Measurements from ENCODE around the gene FAM171A1.
"Not testable (repeated sequence)": the region's sequence is repeated elsewhere in the genome, so short reads cannot be mapped to it uniquely, and the experiment has no call there.

The FAM171A1 gene

DNA sequence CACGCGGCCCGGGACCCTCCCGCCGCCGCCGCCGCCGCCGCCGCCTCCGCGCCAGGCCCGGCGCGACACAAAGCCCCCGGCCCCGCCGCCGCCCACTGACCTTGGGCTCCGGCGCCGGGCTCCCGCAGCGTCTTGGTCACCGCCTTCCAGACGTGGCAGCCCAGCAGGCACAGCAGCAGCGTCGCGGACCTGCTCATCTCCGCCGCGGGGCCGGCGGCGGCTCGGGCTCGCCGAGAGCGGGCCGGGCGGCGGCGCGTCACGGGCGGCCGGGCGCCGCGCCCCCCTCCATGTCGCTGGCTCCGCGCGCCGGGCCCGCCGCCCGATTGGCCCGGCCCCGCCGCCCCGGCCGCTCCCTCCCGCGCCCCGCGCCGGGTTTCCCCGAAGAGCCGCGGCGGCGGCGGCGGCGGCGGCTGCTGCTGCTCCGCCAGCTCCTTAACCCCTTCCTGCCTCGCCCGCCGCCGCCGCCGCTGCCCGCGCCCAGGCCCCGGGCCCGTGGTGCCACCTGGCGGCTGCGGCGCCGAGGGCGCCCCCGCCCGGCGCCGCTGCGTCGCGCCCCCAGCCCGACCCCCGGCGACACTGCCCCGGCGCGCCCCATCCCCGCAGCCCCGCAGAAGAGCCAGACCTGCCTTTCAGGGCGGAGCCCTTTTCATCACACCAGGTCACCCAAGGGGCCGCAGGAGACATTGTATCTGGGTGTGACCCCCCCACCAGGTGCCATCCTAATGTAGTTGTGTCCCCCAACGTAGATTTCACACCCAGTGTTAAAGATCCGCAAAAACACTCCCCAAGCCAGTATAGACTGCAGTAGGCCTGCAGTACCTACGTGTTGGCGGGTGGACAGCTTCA is at the start of gene FAM171A1:
Gene FAM171A1 (minus strand): TSS at position 434 of the 846 bp plus-strand sequence. CDS start 237 bp downstream, at position 197.
- peak; percentile 48 for DNase-seq

DNA sequence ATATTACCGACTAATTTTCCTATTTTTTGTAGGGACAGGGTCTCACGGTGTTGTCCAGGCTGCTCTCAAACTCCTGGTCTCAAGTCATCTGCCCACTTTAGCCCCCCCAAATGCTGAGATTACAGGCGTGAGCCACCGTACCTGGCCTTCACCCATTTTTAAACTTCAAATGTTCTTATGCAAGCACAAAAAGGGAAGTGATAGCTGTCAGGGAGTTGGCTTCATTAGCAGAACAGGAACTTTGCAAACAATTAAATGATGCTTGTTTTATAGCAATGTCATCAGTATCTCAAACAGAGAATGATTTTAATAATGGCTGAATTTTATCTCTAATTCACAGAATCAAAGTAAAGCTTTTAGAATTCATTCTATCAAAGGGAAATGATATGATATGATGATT is 49.8 kb upstream of the FAM171A1 start:
- DNase-seq: no peak

DNA sequence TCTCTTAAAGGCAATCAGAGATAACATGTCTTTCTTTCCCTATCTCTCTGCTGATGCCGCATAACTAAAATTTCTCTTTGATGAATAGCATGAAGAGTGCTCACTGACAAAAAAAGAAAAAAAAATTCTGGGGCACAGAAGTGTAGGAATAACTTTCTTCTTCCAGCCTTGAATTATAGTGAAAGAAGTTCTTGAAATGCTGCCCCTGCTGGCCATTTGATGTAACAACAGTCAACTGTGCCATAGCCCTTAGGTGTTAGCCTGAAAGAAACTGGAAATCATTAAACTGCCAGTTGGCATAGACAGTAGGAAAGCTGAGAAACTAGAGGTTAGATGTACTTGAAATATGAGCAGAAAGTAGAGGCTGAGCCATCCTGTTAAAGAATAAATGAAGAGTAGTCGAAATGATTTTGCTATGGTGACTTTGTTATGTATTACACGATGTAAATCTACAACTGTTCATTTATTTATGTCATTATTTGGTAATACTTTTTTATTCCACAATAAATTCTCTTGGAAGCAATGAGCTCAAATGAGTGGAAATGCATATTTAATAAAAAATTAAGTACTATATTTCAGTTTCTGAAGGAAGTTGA is 48.3 kb upstream of the FAM171A1 start:
- DNase-seq: no peak

DNA sequence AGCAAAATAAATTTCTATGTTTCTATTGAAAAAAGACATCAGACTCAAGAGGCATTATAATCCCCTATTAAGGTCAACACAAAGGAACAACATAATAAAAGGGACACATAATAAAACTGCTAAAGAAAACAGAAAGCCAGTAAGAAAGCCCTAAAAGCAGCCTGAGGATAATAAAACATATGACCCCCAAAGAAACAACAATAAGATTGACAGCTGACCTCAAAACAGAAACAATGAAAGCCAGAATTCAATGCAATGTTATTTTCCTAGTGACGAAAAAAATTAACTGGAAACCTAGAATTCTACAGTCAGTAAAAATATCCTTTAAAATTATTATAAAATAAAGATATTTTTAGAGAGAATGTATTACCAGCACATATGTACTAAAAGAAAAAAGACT is 44.9 kb upstream of the FAM171A1 start:
- no peak for DNase-seq

DNA sequence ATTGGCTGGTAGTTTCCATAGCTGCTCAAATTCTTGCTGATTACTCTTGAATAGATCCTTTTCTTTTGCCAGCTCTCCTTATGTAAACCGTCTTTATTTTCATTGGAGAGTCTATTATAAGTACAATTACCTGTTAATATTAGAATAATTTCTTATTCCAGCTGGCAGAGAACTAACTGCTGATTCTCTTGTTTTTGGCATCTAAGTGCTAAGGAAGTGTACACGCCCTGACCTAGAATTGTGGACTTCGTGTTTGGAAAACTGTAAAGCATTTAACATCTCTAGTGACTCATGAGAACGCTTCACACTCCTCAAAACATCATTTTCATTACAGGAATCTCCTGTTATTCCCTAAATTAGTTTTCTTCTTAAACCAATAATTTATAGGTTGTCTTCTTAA is 39.9 kb upstream of the FAM171A1 start:
- DNase-seq: no peak

DNA sequence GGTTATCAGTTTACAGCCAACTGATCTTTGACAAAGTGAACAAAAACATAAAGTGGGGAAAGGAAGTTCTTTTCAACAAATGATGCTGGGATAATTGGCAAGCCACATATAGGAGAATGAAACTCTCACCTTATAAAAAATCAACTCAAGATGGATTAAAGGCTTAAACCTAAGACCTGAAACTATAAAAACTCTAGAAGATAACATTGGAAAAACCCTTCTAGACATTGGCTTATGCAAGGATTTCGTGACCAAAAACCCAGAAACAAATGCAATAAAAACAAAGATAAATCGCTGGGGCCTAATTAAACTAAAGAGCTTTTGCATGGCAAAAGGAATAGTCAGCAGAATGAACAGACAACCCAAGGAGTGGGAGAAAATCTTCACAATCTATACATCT is 38.3 kb upstream of the FAM171A1 start:
- DNase-seq: not testable (repeated sequence)

DNA sequence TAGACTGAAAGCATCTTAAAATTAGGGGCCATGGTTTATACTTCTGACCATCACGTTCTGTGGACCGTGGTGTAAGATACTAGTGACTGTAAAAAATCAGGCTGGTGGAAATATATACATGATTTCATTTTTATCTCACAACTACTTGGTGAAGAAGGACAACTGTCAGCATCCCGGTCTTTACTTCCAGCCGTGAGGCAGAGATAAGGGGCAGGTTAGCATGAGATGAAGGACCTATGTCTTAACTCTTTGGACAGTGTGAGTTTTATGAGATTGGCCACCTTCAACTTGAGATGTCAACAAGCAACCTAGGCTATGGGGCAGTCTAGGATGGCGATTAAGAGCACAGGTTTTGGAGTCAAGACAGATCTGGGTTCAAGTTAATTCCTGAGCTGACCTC is 37.5 kb upstream of the FAM171A1 start:
- DNase-seq: no peak

DNA sequence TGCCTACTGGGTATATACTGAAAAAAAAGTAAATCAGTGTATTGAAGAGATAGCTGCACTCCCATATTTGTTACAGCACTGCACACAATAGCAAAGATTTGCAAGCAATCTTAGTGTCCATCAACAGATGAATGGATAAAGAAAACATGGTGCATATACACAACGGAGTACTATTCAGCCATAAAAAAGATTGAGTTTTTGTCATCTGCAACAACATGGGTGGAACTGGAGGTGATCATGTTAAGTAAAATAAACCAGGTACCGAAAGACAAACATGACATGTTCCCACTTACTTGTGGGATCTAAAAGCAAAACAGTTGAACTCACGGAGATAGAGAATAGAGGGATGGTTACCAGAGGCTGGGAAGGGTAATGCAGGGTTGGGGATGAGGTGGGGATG is 34.2 kb upstream of the FAM171A1 start:
- DNase-seq: no peak

DNA sequence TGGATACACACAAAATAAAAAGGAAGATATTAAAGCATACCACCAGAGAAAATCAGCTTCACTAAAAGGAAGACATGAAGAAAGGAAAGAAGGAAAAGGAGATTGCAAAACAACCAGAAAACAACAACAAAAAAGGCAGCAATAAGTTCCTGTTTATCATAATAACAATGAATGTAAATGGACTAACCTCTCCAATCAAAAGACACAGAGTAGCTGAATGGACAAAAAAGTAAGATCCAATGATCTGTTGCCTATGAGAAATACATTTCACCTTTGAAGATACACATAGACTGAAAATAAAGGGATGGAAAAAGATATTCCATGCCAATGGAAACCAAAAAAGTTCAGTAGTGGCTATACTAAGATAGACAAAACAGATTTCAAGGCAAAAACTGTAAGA is 30.3 kb upstream of the FAM171A1 start:
- no peak for DNase-seq

DNA sequence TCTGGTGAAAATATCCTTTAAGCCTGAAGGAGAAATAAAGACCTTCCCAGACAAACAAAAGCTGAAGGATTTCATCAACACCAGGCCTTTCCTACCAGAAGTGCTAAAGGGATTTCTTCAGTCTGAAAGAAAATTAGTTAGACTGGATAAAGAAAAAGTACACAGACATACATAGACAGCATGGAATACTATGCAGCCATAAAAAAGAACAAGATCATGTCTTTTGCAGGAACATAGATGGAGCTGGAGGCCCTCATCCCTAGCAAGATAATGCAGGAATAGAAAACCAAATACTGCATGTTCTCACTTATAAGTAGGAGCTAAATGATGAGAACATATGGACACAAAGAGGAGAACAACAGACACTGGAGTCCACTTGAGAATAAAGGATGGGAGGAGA is 29.4 kb upstream of the FAM171A1 start:
- DNase-seq: not testable (repeated sequence)

DNA sequence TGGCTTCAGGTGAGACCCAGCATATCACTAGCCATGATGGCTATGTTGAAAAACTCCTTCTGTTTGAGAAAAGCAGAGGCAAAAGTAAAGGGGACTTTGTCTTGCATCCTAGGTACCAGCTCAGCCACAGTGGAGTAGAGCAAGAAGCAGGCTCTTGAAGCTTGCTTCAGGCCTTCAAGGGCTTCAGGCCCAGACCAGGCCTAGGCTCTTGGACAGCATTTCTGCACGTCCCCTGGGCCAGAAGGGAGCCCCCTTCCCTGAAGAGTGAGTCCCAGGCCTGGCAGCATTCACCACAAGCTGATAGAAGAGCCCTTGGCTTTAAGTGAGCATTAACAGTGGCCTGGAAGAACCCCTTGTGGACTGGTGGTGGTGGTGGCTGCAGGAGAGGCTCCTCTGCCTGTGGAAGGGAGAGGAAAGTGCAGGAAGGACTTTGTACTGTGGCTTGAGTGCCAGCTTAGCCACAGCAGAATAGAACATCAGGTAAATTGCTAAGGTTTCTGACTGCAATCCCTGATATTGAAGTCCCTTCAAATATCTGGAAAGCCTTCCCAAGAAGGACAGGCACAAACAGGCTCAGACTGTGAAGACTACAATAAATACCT is 28.1 kb upstream of the FAM171A1 start:
- no peak for DNase-seq

DNA sequence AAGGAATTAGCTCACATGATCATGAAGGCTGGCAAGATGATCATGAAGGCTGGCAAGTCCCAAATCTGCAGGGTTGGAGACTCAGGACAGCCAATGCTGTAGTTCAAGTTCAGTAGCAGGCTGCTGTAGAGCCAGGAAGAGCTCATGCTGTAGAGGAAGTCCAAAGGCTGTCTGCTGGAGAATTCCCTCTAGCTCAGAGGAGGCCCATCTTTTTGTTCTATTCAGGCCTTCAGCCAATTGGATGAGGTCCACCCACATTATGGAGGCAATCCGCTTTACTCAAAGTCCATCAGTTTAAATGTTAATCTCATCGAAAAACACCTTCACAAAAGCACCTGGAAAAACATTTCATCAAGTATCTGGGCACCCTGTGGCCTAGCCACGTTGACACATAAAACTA is 24.8 kb upstream of the FAM171A1 start:
- no peak for DNase-seq

DNA sequence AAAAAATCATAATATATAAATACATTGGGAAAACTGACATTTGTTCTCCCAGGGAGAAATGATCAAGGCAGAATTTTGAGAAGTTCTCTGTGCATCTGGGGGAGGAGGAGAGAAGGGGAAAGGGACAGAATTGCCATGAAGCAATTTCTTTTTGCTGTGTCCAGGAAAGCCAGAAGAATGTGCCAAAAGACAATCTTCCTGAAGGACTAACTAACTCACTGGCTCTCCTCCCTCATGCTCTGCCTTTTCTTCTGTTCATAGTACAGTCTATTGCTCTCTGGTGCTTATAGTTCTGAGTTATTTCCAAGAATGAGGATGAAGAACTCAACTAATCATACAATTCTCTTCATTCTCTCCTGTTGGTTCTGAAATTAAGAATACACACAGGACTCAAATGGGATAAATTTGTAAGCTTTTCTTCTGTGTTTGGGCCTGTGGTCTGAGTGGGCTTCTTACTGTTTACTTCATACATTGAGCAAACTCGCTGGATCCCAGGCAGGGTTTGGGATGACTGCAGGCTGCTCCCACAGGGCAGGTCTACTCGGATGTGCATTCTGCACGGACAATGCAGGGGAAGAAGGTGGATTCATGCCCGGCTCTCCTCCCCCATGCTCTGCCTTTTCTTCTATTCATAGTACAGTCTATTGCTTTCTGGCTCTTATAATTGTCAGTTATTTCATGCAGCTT is 22.2 kb upstream of the FAM171A1 start:
- no peak for DNase-seq

DNA sequence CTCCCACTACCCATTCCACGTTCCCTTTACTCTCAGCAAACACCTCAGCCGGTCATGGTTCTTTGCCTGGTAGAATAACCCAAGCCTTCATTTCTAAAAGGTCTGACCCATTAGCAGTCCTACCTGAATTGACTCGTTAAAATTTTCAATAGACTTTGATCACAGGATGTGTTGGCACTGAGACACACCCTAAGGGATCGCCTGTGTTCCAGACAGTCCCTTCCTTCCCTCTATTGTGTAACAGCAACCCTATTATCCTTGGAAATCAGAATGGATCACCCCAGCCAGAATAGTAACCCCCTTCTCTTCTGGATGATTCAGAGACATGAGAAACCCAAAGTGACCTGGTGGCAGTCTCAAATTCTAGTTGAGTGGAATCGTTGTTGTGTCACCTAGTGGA is 20.4 kb upstream of the FAM171A1 start:
- no peak for DNase-seq

DNA sequence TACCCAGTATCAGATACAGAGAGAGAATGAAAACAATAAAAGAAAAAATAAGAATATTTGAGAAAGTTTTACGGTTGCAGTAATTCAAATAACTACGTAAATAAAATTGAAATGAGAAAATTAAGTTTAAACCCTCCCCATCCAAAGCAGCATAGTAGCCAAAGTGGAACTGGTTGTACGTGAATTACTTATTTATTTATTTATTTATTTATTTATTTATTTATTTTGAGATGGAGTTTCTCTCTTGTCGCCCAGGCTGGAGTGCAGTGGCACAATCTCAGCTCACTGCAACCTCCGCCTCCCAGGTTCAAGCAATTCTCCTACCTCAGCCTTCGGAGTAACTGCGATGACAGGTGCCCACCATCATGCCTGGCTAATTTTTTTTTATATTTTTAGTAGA is 17.1 kb upstream of the FAM171A1 start:
- DNase-seq: not testable (repeated sequence)

DNA sequence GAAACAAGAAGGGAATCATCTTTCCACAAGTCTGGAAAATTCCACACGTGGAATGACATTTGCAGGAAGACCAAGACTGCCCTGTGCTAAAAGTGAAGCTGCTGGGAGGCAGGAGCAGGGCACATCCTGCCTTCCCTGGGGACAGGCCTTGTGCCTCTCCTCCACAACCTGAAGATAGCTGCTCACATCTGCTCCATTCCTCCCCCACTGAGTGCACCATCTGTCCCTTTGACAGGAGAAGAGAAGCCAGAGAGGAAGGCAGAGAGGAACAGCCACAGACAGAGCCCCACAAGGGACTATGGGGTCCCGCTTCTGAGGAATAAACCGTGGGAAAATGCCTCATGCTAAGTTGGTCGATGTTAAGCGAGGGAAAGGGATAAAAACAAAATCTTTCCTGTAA is 15.9 kb upstream of the FAM171A1 start:
- no peak for DNase-seq

DNA sequence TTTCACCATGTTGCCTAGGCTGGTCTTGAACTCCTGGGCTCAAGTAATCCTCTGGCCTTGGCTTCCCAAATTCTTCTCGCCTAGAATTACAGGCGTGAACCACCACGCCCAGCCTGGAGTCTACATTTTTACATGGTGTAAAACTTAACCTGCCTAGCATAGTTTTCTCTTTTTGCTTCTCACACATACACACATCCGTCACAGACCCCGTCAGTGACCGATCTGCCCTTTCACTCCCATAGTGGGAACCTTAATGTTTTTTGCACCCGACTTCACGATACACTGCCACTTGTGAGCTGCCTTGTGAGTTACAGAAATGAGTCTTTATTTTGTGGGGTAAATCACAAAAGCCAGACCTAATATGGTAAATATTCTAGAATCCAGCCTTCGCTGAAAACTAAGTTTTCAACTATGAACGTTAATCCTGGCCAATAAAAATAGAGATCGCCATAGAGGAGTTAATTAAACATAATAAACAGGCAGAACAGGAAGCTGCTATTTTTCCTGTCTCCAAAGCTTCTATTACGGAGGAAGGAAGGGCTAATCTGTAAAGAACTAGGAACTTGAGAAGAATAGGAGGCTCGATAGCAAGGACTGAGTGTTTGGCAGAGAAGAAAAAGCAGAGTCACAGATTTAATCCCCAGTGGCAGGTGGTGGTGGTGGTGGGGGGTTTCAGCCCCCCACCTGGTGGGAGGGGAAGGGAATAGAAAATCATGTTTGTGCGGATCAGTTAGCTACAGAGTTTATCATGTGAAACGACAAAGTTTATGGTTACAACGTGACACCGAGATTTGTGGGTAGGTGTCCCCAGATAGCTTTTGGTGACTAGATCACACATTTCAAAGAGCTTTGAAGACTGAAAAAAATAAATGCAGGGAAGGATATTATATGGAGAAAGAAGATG is 14.7 kb upstream of the FAM171A1 start:
- no peak for DNase-seq

DNA sequence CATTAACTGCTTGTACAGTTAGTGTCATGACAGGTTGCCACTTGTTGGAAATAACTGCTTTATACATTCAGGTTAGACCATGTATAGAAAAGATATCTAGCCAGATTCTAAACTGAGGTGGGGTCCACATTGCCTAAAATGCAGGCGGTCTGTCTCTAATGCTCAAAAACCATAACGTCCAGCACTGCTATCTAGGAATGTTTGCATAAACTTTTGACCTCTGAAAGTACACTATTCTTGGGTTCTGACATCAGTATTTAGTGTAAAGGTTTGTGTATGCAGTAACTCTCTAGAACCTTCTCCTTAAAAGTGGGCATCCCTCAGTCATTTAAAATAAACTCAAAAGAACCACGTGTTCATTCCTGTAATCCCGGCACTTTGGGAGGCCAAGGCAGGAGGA is 10.3 kb upstream of the FAM171A1 start:
- no peak for DNase-seq

DNA sequence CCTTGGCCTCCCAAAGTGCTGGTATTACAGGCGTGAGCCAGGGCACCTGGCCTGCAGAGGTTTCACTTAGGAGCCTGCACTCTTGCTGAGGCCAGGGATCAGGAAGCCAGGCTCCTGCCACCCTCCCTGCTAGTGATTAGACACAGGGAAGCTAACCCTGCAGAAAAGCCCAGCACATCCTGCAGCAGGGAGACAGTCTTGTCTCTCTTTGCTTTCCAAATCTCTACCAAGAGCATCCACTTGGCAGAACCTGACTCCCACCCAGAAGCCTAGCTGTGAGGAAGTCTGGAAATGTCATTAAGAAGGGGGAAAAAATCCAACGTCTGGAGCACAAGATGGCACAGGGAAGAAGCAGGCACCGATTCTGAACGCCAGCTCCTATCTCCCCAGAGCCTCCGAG is 8.0 kb upstream of the FAM171A1 start:
- DNase-seq: no peak

DNA sequence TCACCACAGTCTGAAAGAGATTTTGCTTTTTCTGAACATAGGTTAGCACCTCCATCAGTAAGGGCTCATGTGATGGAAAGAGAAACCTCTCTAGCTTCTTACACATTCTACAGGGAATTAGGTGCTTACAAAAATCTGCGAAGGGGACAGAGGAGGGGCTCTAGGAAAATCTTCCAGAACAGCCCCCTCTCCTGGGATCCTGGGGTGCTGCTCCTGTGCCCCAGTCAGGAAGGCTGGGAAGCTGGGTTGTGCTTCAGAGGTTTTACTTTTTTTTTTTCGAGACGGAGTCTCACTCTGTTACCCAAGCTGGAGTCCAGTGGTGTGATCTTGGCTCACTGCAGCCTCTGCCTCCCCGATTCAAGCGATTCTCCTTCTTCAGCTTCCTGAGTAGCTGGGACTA is 7.5 kb upstream of the FAM171A1 start:
- no peak for DNase-seq

DNA sequence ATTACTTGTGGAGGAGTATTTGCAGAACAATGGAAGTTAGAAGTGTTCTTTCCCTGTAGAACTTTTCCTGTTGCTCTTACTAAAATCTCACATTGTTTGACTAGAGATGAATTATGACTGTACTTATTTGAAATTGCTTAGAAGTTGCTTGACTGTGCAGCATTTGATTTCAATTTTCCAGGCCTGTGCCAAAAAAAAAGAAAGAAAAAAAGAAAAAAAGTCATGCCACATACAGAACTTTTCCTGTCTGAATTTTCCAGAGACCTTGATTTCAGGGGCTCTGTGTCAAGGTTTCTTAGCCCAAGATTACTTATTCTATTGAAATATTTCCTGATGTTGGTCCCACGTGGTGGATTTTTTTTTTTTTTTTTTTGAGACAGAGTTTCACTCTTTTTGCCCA is 3.5 kb upstream of the FAM171A1 start:
- no peak for DNase-seq

DNA sequence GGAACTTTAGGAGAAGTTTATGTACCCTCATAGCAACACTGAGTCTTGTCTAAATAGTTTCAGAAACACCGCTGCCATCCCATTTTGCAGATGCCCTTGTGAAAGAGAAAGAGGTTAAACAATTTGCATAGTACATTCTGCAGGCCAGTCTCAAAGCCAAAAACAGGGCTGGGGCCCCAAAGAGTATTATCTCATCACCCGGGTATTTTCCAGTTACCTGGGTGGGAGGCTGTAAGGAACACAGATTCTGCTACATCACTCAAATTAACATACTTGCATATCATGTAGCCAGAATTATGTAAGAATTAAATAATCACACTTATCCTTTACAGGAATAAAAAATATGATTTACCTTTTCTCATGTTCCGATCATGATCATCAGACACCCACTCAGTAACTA is 3.1 kb upstream of the FAM171A1 start:
- no peak for DNase-seq

DNA sequence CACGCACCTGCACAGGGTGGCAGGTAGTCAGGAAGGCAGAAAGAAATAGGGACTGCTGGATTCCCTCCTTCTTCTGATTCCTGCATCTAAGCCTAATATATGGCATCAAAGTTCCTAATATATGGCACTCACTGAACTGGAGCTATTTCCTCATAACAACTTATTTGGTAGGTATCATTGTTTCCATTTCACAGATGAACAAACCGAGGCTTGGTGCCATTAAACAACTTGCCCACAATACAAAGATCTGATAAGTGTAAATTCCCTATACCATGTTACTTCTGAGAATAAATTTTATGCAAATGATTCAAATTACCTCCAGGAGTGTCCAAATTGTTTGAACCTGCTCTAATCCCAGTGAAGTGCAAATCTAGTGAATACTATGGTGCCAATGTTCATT is 2.1 kb upstream of the FAM171A1 start:
- DNase-seq: no peak
